Breast epithelium (tissue), 3 donors: Measurements from ENCODE around the gene EFNB3.

ENCODE experiments used
- CTCF ChIP-seq, 3 donors: fragments of 450-650 bp; IDR thresholded peaks; one replicate each; pipeline ENCODE4 v1.5.1; 2016 to 2017; ENCODE audit warnings: antibody characterized with exemption in 3 of 3, mild to moderate bottlenecking in 3 of 3, moderate library complexity in 3 of 3
- POLR2A ChIP-seq: fragments of 450-650 bp; IDR thresholded peaks from one replicate; pipeline ENCODE4 v1.6.1; 2016; ENCODE audit warnings: antibody characterized with exemption, mild to moderate bottlenecking, moderate library complexity

GRCh38 chr17:7677388-7678067 lies 27.5 kb upstream of the EFNB3 start:
- TF ChIP-seq POLR2A = no peak
- TF ChIP-seq CTCF (IDR thresholded peaks at IDR 0.05) = no peak
